Parathyroid adenoma (tissue), 2 donors: ENCODE measurements around the gene SLC16A2.

Source experiments
- H2AFZ ChIP-seq: fragments of 300-600 bp; sonication (generic); one replicate; pipeline ENCODE4 v1.7.0; 2017; ENCODE audit warnings: antibody characterized with exemption, mild to moderate bottlenecking
- H3K27ac ChIP-seq: fragments of 300-600 bp; sonication (generic); one replicate; pipeline ENCODE4 v1.7.0; 2017
- H3K27me3 ChIP-seq: fragments of 300-600 bp; sonication (generic); one replicate; pipeline ENCODE4 v1.7.0; 2017; ENCODE audit warnings: low read length; ENCODE audit not compliant: control insufficient read depth, insufficient read depth
- H3K36me3 ChIP-seq: fragments of 300-600 bp; sonication (generic); one replicate; pipeline ENCODE4 v1.7.0; 2017; ENCODE audit warnings: low read length; ENCODE audit not compliant: control insufficient read depth, insufficient read depth
- H3K4me1 ChIP-seq: fragments of 300-600 bp; sonication (generic); one replicate; pipeline ENCODE4 v1.7.0; 2017; ENCODE audit warnings: control low read depth
- H3K4me2 ChIP-seq: fragments of 300-600 bp; sonication (generic); one replicate; pipeline ENCODE4 v1.7.0; 2017; ENCODE audit warnings: low read length
- H3K4me3 ChIP-seq: fragments of 300-600 bp; sonication (generic); one replicate; pipeline ENCODE4 v1.7.0; 2017; ENCODE audit warnings: low read depth, low read length
- H3K79me2 ChIP-seq: fragments of 300-600 bp; sonication (generic); one replicate; pipeline ENCODE4 v1.7.0; 2017; ENCODE audit warnings: control low read depth
- H3K9ac ChIP-seq: fragments of 300-600 bp; sonication (generic); one replicate; pipeline ENCODE4 v1.7.0; 2017; ENCODE audit warnings: mild to moderate bottlenecking
- H3K9me3 ChIP-seq: fragments of 300-600 bp; sonication (generic); one replicate; pipeline ENCODE4 v1.7.0; 2017; ENCODE audit warnings: low read length; ENCODE audit not compliant: control insufficient read depth
- CTCF ChIP-seq: fragments of 300-600 bp; sonication (generic); IDR thresholded peaks from one replicate; pipeline ENCODE4 v1.7.0; 2017; ENCODE audit warnings: antibody characterized with exemption, mild to moderate bottlenecking
- donor health status: primary hyperparathyroidism.

The SLC16A2 gene

GRCh38 chrX:74389016-74389722 lies 32.1 kb upstream of the SLC16A2 start:
- Histone ChIP-seq H2AFZ (no peak overlapping the region), H3K4me1 (no peaks in the 10 kb centered on the region), H3K4me3 (no peak overlapping the region), H3K9me3 (no peaks in the 10 kb centered on the region), H3K27ac (no peak overlapping the region), H3K4me2 (no peak overlapping the region), H3K27me3 (no peaks in the 10 kb centered on the region), H3K79me2 (no peaks in the 10 kb centered on the region), H3K9ac (no peak overlapping the region), H3K36me3 (no peaks in the 10 kb centered on the region)
- no peak for TF ChIP-seq CTCF

GRCh38 chrX:74395556-74395955 lies 25.7 kb upstream of the SLC16A2 start:
- no peak overlapping the region for H3K4me2 ChIP-seq
- H3K9ac ChIP-seq = no peak overlapping the region
- no peaks in the 10 kb centered on the region for H3K27me3 ChIP-seq
- H2AFZ ChIP-seq = no peak overlapping the region
- H3K79me2 ChIP-seq = no peaks in the 10 kb centered on the region
- no peak overlapping the region for H3K27ac ChIP-seq
- TF ChIP-seq CTCF = no peak
- H3K9me3 ChIP-seq = no peaks in the 10 kb centered on the region
- H3K4me1 ChIP-seq = no peaks in the 10 kb centered on the region
- no peak overlapping the region for H3K4me3 ChIP-seq
- no peaks in the 10 kb centered on the region for H3K36me3 ChIP-seq

GRCh38 chrX:74405973-74406489 lies 15.3 kb upstream of the SLC16A2 start:
- H3K27me3 ChIP-seq = no peaks in the 10 kb centered on the region
- H3K9ac ChIP-seq = no peak overlapping the region
- no peaks in the 10 kb centered on the region for H3K4me1 ChIP-seq
- no peaks in the 10 kb centered on the region for H3K36me3 ChIP-seq
- H3K9me3 ChIP-seq = no peaks in the 10 kb centered on the region
- no peak overlapping the region for H2AFZ ChIP-seq
- no peak overlapping the region for H3K4me3 ChIP-seq
- no peak overlapping the region for H3K27ac ChIP-seq
- no peak for TF ChIP-seq CTCF
- no peak overlapping the region for H3K4me2 ChIP-seq
- H3K79me2 ChIP-seq = no peaks in the 10 kb centered on the region

- Histone ChIP-seq H3K36me3 (no peaks in the 10 kb centered on the region), H3K27me3 (no peaks in the 10 kb centered on the region), H3K9ac (no peak overlapping the region), H3K4me2 (no peak overlapping the region), H3K9me3 (no peaks in the 10 kb centered on the region), H2AFZ (no peak overlapping the region), H3K79me2 (no peaks in the 10 kb centered on the region), H3K4me3 (no peak overlapping the region), H3K4me1 (no peaks in the 10 kb centered on the region), H3K27ac (no peak overlapping the region)
- TF ChIP-seq CTCF = no peak
These were observed 13.0 kb upstream of the SLC16A2 start for GRCh38 chrX:74408304-74408703.

- Histone ChIP-seq H3K36me3 (no peaks in the 10 kb centered on the region), H3K4me2 (peak overlapping the region; percentile 85), H3K9me3 (no peaks in the 10 kb centered on the region), H3K27me3 (no peaks in the 10 kb centered on the region), H2AFZ (peak overlapping the region; percentile 86), H3K79me2 (no peaks in the 10 kb centered on the region), H3K27ac (peak overlapping the region; percentile 85), H3K4me3 (peak overlapping the region; percentile 55), H3K9ac (no peak overlapping the region), H3K4me1 (no peaks in the 10 kb centered on the region)
- no peak for TF ChIP-seq CTCF
These were observed 1.5 kb upstream of the SLC16A2 start for GRCh38 chrX:74419864-74420195.
